GM19463 (cell line): ENCODE data around the gene UNC5C.

Source experiments
- ATAC-seq: cut with Tn5 transposase; IDR thresholded peaks from one replicate; pipeline ENCODE4 v1.9.1; 2021; ENCODE audit warnings: mild to moderate bottlenecking, moderate library complexity; ENCODE audit not compliant: unreplicated experiment

The UNC5C gene

GRCh38 chr4:95409750-95410149, 139.0 kb downstream of the UNC5C start:
- ATAC-seq, result no peak

- ATAC-seq, result no peak
These were observed 139.6 kb downstream of the UNC5C start for GRCh38 chr4:95409127-95409526.

GRCh38 chr4:95402299-95402698, 146.5 kb downstream of the UNC5C start:
- ATAC-seq, result no peak

GRCh38 chr4:95398217-95398616, 150.6 kb downstream of the UNC5C start:
- no peak for ATAC-seq

GRCh38 chr4:95394752-95395306, 153.9 kb downstream of the UNC5C start:
- no peak for ATAC-seq

- ATAC-seq, result no peak
These were observed 155.0 kb downstream of the UNC5C start for GRCh38 chr4:95393821-95394220.

- no peak for ATAC-seq
These were observed 159.9 kb downstream of the UNC5C start for GRCh38 chr4:95388911-95389310.

GRCh38 chr4:95387719-95388118, 161.1 kb downstream of the UNC5C start:
- no peak for ATAC-seq

- ATAC-seq, result no peak
These were observed 162.4 kb downstream of the UNC5C start for GRCh38 chr4:95386410-95386809.

- no peak for ATAC-seq
These were observed 166.8 kb downstream of the UNC5C start for GRCh38 chr4:95381843-95382580.

- no peak for ATAC-seq
These were observed 169.1 kb downstream of the UNC5C start for GRCh38 chr4:95379633-95380032.

GRCh38 chr4:95377366-95377900, 171.3 kb downstream of the UNC5C start:
- no peak for ATAC-seq

GRCh38 chr4:95371476-95372224, 177.1 kb downstream of the UNC5C start:
- no peak for ATAC-seq

- ATAC-seq, result no peak
These were observed 180.9 kb downstream of the UNC5C start for GRCh38 chr4:95367824-95368223.

GRCh38 chr4:95363966-95364365, 184.8 kb downstream of the UNC5C start:
- no peak for ATAC-seq

- ATAC-seq, result no peak
These were observed 185.2 kb downstream of the UNC5C start for GRCh38 chr4:95363559-95363925.

GRCh38 chr4:95362906-95363558, 185.7 kb downstream of the UNC5C start:
- ATAC-seq, result no peak

- no peak for ATAC-seq
These were observed 186.7 kb downstream of the UNC5C start for GRCh38 chr4:95362066-95362465.

GRCh38 chr4:95361696-95361965, 187.1 kb downstream of the UNC5C start:
- no peak for ATAC-seq

GRCh38 chr4:95360906-95361695, 187.7 kb downstream of the UNC5C start:
- ATAC-seq, result no peak
